GM21529 (cell line): ENCODE data around the gene LSM10.

Experiments used
- ATAC-seq: cut with Tn5 transposase; IDR thresholded peaks from one replicate; pipeline ENCODE4 v1.9.1; 2021; ENCODE audit not compliant: unreplicated experiment

LSM10 gene

DNA sequence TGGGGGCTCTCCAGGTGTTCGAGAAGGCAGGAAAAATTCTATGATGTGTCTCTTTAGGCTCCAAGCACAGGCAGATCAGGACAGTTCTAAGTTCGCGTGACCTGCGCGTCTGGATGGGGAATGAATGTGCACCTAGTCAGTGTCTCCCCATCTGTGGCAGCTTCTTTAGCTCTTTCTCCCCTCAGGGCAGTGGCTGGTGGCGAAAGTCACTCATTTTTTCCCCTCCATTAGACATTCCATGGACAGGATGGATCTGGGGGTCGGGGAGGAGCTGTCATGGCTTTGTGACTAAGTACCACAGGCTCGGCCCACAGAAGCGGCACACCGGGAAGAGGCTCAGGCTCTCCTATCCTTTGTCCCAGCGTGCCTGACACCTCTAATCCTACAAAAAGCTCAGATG is 43.2 kb downstream of the LSM10 start:
- ATAC-seq, result no peak

DNA sequence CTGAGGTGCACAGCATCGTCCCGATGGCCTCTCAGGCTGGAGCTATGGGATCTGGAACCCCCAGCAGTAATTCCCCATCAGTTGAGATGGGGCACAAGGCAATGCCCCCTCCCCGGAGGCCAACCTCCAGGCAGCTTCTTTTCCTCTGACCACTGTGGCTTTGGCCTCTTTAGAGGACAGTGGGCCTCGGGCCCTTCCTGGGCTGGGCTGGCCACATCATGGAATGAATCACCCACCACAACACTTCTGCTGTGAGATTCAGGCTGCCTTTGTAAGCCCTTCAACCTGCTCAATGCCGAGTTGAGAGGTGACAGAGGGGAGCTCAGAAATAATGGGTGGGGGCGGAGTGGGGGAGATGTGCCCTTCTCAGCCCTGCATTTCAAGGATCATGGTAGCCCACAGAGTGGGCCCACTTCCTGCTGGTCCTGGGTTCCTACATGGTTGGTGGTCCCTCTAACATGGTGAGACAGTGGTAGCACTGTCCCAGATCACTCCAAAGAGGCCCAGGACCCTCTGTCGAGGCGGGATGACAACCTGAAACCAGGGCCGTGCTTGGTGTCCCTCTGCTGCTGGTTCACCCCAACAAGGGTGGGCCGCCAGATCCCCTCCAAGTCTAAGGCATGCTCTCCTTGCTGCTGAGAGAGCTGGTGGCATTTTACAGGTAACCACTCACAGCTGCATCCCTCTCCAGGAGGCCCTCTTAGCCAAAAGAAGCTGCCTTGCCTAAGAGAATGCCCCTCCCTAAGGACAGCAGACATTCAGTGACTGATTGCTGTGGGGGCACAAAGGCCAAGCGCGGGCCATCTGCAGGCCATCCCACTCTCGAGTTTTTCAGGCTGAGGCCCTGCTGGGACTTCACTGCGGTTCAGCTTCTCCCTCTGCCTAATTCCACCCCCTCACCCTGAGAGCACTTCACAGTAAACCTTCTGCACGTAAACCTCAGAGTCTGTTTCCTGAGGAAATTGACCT is 44.5 kb downstream of the LSM10 start:
- no peak for ATAC-seq

DNA sequence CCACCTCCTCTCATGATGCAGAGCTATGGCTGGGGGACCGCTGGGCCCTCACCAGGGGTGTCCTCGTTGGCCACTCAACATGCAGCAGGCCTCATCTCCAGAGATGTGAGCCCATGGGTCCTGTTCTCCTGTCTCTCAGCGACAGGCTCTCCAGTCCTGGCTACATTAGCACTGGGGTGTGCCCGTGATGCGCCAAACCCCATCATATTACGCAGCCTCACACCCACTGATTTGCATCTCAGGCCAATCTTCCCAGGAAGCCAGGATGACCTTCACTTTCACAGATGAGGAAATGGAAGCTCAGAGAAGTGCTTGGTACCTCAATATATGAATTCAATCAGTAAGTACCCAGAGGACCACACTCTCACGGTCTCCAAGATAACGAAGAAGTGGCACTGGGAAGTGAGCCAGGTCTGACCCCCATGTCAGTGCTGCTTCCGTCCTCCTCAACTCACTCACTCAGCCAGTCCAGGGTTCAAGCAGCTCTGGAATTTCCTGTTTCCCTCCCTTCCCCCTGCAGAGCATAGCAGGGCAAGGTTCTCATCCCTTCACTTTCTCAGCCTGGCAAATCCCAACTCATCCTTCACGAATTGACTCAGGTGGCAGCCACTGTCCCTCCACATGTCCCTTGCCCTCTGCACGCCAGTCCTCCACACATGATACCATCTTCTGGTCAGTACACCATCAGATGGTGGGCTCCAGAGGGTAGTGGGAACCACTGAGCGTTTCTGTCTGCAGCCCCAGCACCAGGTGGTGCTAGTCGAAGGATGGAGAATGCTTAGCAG is 45.4 kb downstream of the LSM10 start:
- ATAC-seq, result no peak

DNA sequence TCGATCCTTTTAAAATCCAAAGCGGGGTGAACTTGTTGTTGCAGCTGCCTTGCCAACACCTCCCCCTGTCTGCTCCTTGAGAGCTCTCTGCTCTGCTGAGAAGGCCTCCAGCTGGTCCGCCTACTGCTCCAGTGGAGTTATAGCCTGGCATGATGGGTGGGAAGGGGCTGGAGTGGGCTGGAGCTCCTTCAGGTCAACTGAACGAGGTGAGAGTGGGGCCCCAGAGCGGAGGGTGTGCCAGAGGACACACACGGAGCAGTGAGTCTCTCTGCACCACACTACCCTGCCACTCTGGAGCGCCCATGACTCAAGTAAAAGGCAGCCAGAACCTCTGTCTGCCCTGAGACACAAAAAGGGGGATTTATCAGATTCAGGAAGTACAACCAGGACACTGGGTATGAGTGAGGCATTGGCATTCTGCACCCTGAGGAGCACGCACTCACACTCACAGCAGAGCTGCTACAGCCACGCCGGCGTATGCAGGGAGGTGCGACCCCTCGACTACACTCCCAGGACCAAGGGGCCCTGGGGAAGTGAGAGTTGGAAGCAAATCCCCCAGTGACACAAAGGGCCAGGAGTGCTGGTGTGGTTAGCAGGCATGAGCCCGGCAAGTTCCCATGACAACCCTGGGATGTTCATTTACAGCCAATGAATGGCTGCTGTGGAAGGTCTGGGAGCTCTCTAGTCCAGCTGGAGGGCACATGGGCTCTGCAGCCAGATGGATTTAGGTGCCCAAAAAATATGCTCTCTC is 46.3 kb downstream of the LSM10 start:
- ATAC-seq, result no peak

DNA sequence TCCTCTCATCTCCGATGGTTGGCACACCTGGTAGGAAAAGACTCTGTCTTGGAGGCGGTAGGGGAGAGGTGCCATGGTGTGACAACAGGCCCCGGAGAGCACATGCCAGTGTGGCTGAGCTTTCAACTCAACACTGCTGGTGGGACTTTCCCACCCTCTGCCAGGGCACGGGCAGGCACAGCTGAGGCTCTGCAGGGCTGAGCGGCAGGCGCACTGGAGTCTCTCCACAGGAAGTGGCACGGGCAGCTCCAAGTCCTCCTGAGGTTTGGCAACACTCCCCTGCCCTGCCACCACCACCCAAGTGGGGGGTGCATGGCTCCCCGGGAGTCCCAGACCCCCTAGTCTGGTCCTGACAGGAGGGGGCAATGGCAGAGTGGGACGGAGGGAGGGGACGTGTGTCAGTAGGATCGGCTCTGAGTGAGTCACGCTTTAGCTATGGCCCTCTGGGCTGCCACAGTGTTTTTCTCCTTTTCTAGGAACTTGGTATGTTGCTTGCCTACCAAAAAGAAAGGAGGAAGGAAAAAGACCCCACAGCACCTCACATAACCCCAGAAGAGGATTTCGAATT is 47.0 kb downstream of the LSM10 start:
- no peak for ATAC-seq

DNA sequence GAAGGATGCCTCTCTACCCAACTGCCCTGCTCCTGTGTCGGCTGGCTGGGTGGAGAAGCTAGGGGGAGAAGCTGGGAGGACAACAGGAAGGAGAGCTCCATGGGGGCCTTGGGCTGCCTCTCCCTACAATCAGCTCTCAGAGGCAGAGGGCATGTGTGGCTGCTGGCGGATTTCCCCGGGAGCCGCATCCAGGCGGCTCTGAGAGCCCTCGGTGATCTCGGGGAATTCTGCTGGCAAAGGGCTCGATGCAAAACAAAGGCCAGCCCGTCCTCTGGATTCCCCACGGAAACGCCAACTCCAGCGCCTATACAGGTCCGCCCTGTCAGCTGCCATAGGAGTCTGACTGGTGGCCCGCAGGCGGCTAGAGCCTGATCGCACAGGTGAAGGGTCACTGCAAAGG is 47.9 kb downstream of the LSM10 start:
- ATAC-seq, result no peak

DNA sequence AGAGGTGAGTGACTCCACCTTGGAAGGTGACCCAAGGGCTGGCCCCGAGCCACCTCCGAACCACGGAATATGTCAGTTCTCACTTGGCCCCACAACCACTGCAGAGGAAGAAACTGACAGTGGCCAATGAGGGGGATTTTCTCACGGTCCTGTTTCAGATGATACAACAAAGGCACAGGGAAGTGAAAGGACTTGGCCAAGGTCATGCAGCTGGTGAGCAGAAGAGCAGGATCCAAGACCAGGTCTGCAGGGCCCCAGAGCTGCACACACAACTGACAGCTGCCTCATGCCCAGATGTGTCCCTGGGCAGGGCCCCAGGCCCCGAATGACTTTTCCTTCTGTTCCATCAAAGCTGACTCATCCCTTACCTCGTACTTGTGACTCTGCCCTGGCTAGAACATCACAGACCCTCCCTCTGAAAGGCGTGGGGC is 48.5 kb downstream of the LSM10 start:
- ATAC-seq, result peak; percentile 86

DNA sequence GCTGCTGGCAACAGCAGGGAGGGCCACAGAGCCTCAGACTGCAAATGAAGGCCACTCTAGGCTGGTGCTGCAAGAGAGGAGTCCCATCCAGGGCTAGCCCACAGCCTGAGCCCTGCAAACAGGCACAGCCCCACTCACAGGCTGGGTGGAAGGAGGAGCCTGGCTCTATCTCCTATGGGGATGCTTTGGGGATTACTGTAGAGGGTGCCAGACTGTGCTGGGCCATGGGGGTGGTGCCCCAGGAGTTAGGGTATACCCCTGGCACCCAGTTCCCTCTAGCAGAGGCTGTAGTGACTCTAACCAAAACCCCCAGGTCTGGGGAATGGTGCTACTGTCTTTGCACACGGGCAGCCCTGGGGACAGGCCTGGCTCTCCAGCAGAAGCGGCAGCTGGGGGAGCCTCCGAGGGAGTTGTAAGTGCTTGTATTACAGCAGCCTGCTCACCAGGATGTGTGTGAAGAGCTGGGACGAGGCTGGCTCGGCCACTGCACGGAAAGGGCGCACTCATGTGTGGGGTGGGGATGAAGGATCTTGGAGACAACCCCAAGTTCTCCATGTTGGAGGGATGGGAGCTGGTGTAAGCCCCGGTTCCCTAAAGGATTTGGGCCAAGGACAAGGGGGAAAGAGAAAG is 50.9 kb downstream of the LSM10 start:
- ATAC-seq, result no peak

DNA sequence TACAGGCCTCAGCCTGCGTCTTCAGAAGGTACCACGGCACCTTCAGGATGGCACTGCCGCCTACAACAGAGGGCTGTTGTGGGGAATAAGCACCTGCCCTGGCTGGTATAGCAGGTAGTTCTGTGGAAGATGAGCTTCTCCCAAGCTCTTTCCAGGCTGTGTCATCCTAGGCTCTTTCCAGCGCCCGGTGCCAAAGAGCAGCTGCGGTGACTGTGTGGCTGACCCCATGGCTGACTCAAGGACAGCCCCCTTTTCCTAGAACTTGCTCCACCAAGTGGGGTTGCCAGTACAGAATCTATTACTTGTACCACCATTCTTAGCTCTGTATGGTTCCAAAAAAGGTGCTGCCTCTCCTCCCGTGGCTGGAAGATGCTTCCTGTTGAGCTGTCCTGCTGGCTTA is 52.4 kb downstream of the LSM10 start:
- no peak for ATAC-seq

DNA sequence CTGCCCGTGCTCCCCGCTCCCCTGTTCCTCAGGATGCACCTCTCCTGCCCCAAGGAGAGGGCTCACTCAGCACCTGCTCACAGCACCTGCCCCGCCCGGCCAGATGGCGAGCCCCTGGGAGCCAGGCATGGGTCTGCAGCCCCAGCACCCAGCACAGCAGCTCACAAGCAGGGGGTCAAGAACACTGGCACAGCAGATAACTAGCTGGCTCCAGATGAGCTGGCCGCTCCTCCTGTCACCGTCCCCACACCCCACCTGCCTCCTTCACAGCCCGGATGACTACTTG is 53.4 kb downstream of the LSM10 start:
- no peak for ATAC-seq

DNA sequence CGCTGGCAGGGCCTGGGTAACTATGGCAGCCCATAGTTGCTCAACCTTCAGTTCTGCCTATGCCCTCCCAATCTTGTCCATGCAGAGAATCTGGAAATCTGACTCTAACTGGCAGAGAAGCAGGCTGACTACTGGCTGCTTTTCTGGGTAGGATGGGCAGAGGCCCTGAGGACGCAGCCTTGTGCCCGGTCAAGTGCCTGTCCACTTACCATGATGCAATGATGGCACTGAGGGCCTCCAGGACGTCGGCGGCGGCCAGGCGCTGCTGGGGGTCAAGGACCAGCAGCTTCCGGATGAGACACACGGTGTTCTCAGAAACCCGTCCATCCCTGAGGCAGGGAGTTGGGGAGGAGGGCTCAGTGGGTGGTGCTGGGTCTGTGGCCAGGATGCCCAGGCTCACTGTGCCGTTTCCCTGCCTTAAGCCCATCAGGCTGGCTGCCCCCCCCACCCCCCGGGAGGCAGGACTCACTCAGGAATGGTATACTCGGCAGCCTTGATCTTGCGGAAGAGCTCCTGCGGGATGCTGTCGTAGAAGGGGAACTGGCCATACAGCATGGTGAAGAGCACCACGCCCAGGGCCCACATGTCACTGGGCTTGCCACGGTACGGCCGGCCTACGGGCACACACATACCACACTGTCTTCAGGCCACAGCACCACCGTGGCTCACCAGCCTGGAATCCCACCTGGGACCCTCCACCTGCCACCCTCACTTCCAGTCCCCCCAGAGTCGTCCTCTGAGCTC is 53.9 kb downstream of the LSM10 start:
- ATAC-seq, result no peak
